Kidney epithelial cell (primary cell): Measurements from ENCODE around the gene SOX18. TPM values are rescaled to one million over a fixed set of nuclear protein-coding genes. Genes with fewer than 3 reads are reported as not detected.
"Not testable (repeated sequence)": the region's sequence is repeated elsewhere in the genome, so short reads cannot be mapped to it uniquely, and the experiment has no call there.

Source experiments
- DNase-seq: peaks from one replicate; pipeline ENCODE4 v3.0.0-alpha.2; 2010; ENCODE audit warnings: low read depth
- H3K27me3 ChIP-seq: 2 replicates; pipeline ENCODE4 v1.6.0; 2011; ENCODE audit warnings: low read length; ENCODE audit not compliant: control insufficient read depth, insufficient read depth
- H3K36me3 ChIP-seq: 2 replicates; pipeline ENCODE4 v1.5.1; 2011; ENCODE audit warnings: low read length; ENCODE audit not compliant: control insufficient read depth, insufficient read depth
- H3K4me3 ChIP-seq: 2 replicates; pipeline ENCODE4 v1.5.1; 2011; ENCODE audit warnings: low read depth, mild to moderate bottlenecking, control low read depth, low read length
- CTCF ChIP-seq: IDR thresholded peaks from 2 replicates; pipeline ENCODE4 v1.5.1; 2011; ENCODE audit warnings: mild to moderate bottlenecking, moderate library complexity, low read length, control low read depth, inconsistent platforms; ENCODE audit not compliant: insufficient read depth, poor library complexity, severe bottlenecking
- total RNA-seq: library from RNA; depleted of rRNA; stranded (reverse); fragments of >200 nt; gene quantifications from 2 replicates; pipeline ENCODE4 v1.2.3, GENCODE V29; 2015

The SOX18 gene
- total RNA-seq, 1 donor from 2014 or later = 0.04 TPM

GRCh38 chr20:64093013-64093503, 43.6 kb upstream of the SOX18 start:
- no peak for DNase-seq
- H3K36me3 ChIP-seq = no peaks in the 10 kb centered on the region
- TF ChIP-seq CTCF = no peak

GRCh38 chr20:64092258-64093012, 43.0 kb upstream of the SOX18 start:
- no peak for DNase-seq
- no peak overlapping the region for H3K4me3 ChIP-seq
- H3K27me3 ChIP-seq = peaks cover 47% of the 10 kb centered on the region
- no peak for TF ChIP-seq CTCF
- no peaks in the 10 kb centered on the region for H3K36me3 ChIP-seq

More at GRCh38 chr20:64093013-64093503, 43.6 kb upstream of the SOX18 start:
- peaks cover 43% of the 10 kb centered on the region for H3K27me3 ChIP-seq
- H3K4me3 ChIP-seq = no peak overlapping the region

GRCh38 chr20:64091770-64092169, 42.3 kb upstream of the SOX18 start:
- Histone ChIP-seq H3K27me3 (peaks cover 49% of the 10 kb centered on the region), H3K4me3 (no peak overlapping the region), H3K36me3 (no peaks in the 10 kb centered on the region)
- TF ChIP-seq CTCF = no peak
- DNase-seq = no peak

- no peaks in the 10 kb centered on the region for H3K36me3 ChIP-seq
- no peak overlapping the region for H3K4me3 ChIP-seq
- no peak for DNase-seq
- no peak for TF ChIP-seq CTCF
- peaks cover 50% of the 10 kb centered on the region for H3K27me3 ChIP-seq
These were observed 41.9 kb upstream of the SOX18 start for GRCh38 chr20:64091340-64091739.

- TF ChIP-seq CTCF = no peak
- no peaks in the 10 kb centered on the region for H3K36me3 ChIP-seq
- H3K4me3 ChIP-seq = no peak overlapping the region
- peaks cover 58% of the 10 kb centered on the region for H3K27me3 ChIP-seq
- no peak for DNase-seq
These were observed 40.7 kb upstream of the SOX18 start for GRCh38 chr20:64090165-64090564.

GRCh38 chr20:64088586-64088985, 39.1 kb upstream of the SOX18 start:
- not testable (repeated sequence) for H3K36me3 ChIP-seq, H3K4me3 ChIP-seq, DNase-seq
- peaks cover 74% of the 10 kb centered on the region for H3K27me3 ChIP-seq

- peaks cover 76% of the 10 kb centered on the region for H3K27me3 ChIP-seq
- not testable (repeated sequence) for DNase-seq, H3K36me3 ChIP-seq, H3K4me3 ChIP-seq
These were observed 37.9 kb upstream of the SOX18 start for GRCh38 chr20:64087226-64087825.
